Measurements from ENCODE around the gene TEX47.

- TF ChIP-seq CTCF (IDR thresholded peaks at IDR 0.05) (no peak), POLR2A (IDR thresholded peaks at IDR 0.05) (no peak)
Observed at GRCh38 chr7:88801046-88801445, 5.5 kb upstream of the TEX47 start.

Data from thyroid gland (tissue), 4 donors.